GM19099 (cell line): ENCODE results near the gene AR.

ENCODE experiments used
- POLR2A ChIP-seq: IDR thresholded peaks from 3 replicates; pipeline ENCODE4 v1.6.1; 2011; ENCODE audit warnings: low read depth; ENCODE audit not compliant: insufficient read length; ENCODE audit errors: extremely low read depth

Gene AR

DNA sequence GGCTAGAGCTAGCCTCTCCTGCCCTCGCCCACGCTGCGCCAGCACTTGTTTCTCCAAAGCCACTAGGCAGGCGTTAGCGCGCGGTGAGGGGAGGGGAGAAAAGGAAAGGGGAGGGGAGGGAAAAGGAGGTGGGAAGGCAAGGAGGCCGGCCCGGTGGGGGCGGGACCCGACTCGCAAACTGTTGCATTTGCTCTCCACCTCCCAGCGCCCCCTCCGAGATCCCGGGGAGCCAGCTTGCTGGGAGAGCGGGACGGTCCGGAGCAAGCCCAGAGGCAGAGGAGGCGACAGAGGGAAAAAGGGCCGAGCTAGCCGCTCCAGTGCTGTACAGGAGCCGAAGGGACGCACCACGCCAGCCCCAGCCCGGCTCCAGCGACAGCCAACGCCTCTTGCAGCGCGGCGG is at the start of gene AR:
Gene AR, plus strand, starts transcription at position 204 of the 400 bp plus-strand sequence. CDS start 1,126 bp downstream, outside the sequence.
- no peak for TF ChIP-seq POLR2A

- TF ChIP-seq POLR2A: no peak
Observed at GRCh38 chrX:67500617-67501016, 43.2 kb upstream of the AR start.

DNA sequence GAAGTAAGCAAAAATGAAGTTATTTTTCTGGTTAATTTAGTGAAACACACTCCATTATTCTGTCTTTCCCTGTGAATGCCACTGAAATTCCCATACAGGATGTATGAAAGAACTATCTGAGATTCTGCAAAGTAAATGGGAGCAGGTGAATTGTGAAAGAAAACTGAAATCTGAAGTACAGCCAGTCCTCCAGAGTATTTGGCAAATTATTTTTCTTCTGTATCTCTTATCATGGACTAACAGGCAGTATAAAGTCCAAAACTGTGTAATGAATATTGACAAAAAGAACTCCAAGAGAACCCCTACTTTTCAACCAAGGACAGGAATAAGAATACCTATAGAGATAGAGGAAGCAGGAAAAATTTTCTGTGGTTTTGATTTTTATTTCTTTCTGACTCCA is 40.8 kb upstream of the AR start:
- no peak for TF ChIP-seq POLR2A

GRCh38 chrX:67503453-67503852 is 40.4 kb upstream of the AR start:
- no peak for TF ChIP-seq POLR2A

GRCh38 chrX:67520671-67521070 is 23.1 kb upstream of the AR start:
- TF ChIP-seq POLR2A: no peak

- no peak for TF ChIP-seq POLR2A
Observed at GRCh38 chrX:67523002-67523681, 20.7 kb upstream of the AR start.

- TF ChIP-seq POLR2A: no peak
Observed at GRCh38 chrX:67523932-67524331, 19.9 kb upstream of the AR start.

DNA sequence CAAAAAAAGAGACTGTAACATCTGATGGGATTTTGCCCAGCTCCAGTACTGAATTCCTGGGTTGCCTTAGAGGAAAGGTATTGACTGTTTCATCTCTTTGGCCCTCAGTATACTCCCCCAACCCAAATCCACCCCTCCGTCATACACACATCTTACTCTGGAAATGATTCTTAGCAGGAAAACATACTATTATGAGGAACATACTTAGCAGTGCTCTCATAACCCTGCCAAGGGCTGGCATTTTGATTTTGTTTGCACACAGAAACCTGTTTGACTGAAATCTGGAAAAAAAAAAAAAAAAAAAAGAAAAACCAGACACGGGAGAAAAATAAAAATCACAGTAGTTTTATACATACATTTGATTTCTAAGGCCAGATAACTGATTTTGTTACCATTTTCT is 19.4 kb upstream of the AR start:
- no peak for TF ChIP-seq POLR2A

DNA sequence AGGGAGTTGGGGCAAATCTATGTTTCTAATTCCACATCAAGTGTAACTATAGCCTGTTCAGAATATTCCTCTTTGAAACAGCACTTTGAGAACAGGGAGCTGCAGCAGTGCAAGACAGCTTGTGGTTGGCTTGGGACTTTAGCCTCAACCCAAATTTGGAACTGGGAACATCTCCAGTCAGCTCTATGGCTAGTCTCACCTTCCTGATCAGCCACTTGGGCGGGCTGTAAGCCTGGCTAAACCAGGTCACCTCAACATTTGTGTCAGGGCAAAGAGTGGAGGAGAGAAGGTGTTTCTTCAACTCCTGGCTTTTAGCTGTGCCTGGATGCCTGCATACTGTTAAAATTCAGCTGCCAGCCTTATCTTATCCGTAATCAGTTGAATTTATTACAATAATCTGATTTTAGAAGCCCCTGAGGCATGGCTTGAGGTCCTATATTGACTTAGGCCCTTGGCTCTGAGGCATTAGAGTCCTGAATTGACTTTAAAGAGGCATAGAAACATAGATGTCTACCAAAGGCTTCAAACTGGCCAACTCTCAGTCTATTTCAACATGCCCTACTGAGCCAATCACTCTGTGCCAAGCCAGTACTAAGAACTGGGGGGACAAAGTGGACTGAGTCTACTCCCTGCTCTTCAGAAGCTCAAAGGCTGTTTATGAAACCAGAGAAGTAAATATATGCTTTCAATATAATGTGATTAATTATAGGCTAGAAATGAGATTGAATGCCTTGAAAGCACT is 18.7 kb upstream of the AR start:
- no peak for TF ChIP-seq POLR2A

GRCh38 chrX:67536564-67536963 is 7.3 kb upstream of the AR start:
- no peak for TF ChIP-seq POLR2A

DNA sequence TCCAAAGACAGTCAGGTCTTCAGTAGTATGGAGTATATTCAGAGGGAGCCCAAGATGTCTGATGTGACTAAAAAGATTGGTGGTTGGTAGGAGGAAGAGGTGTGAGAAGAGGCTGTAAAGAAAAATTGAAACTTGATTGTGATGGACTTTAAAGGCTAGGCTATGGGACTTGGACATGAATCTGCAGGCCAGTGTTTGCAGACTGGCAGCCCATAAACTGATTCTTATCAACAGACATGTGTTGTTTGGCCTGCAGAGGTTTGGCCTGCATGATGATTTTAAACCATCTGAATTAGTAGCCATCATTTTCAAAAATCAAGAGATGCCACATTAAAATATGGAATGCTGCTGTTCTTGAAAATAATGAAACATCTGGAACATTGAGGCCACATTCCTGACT is 5.4 kb upstream of the AR start:
- no peak for TF ChIP-seq POLR2A

GRCh38 chrX:67544281-67545035 is 637 bp downstream of the AR start:
- TF ChIP-seq POLR2A: no peak

- TF ChIP-seq POLR2A: no peak
Observed at GRCh38 chrX:67545036-67545821, 1.4 kb downstream of the AR start.

DNA sequence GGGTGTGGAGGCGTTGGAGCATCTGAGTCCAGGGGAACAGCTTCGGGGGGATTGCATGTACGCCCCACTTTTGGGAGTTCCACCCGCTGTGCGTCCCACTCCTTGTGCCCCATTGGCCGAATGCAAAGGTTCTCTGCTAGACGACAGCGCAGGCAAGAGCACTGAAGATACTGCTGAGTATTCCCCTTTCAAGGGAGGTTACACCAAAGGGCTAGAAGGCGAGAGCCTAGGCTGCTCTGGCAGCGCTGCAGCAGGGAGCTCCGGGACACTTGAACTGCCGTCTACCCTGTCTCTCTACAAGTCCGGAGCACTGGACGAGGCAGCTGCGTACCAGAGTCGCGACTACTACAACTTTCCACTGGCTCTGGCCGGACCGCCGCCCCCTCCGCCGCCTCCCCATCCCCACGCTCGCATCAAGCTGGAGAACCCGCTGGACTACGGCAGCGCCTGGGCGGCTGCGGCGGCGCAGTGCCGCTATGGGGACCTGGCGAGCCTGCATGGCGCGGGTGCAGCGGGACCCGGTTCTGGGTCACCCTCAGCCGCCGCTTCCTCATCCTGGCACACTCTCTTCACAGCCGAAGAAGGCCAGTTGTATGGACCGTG is 2.2 kb downstream of the AR start:
- TF ChIP-seq POLR2A: no peak
